Fibroblast of lung (primary cell): Measurements from ENCODE around the gene OR1I1.

Experiments used
- EZH2 ChIP-seq: IDR thresholded peaks from 2 replicates; pipeline ENCODE4 v1.5.1; 2012; ENCODE audit warnings: low read length, control low read depth, mild to moderate bottlenecking; ENCODE audit errors: missing control alignments
- TF ChIP-seq, protein P1 (sequence below), 2 donors: IDR thresholded peaks in 1 of 2; conservative IDR thresholded peaks in 1 of 2; 1 replicate in 1 of 2; 2 replicates in 1 of 2; pipeline ENCODE4 v1.5.1; 2011 to 2012; ENCODE audit warnings: low read length in 2 of 2, control low read depth in 1 of 2, inconsistent platforms in 1 of 2, low read depth in 1 of 2, mild to moderate bottlenecking in 1 of 2

DNA sequence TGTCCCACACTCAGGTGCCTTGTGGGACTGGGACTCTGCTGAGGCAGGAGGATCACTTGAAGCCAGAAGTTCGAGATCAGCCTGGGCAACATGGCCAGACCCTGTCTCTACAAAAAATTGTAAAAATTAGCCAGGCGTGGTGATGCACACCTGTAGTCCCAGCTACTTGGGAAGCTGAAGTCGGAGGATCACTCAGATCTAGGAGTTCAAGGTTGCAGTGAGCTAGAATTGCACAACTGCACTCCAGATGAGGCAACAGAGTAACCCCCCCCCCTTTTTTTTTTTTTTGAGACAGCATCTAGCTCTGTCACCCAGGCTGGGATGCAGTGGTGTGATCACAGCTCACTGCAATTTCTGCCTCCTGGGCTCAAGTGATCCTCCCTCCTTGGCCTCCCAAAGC lies 14.2 kb downstream of the OR1I1 start:
- TF ChIP-seq, protein P1, sequence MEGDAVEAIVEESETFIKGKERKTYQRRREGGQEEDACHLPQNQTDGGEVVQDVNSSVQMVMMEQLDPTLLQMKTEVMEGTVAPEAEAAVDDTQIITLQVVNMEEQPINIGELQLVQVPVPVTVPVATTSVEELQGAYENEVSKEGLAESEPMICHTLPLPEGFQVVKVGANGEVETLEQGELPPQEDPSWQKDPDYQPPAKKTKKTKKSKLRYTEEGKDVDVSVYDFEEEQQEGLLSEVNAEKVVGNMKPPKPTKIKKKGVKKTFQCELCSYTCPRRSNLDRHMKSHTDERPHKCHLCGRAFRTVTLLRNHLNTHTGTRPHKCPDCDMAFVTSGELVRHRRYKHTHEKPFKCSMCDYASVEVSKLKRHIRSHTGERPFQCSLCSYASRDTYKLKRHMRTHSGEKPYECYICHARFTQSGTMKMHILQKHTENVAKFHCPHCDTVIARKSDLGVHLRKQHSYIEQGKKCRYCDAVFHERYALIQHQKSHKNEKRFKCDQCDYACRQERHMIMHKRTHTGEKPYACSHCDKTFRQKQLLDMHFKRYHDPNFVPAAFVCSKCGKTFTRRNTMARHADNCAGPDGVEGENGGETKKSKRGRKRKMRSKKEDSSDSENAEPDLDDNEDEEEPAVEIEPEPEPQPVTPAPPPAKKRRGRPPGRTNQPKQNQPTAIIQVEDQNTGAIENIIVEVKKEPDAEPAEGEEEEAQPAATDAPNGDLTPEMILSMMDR (conservative IDR thresholded peaks at IDR 0.05 in 1 of 2, IDR thresholded peaks at IDR 0.05 in 1 of 2; ENCODE audit: low read depth in 1 of 2, low read length in 2 of 2) = no peak
- no peak for TF ChIP-seq EZH2
